Measurements from ENCODE around the gene WDR1.

WDR1 gene

DNA sequence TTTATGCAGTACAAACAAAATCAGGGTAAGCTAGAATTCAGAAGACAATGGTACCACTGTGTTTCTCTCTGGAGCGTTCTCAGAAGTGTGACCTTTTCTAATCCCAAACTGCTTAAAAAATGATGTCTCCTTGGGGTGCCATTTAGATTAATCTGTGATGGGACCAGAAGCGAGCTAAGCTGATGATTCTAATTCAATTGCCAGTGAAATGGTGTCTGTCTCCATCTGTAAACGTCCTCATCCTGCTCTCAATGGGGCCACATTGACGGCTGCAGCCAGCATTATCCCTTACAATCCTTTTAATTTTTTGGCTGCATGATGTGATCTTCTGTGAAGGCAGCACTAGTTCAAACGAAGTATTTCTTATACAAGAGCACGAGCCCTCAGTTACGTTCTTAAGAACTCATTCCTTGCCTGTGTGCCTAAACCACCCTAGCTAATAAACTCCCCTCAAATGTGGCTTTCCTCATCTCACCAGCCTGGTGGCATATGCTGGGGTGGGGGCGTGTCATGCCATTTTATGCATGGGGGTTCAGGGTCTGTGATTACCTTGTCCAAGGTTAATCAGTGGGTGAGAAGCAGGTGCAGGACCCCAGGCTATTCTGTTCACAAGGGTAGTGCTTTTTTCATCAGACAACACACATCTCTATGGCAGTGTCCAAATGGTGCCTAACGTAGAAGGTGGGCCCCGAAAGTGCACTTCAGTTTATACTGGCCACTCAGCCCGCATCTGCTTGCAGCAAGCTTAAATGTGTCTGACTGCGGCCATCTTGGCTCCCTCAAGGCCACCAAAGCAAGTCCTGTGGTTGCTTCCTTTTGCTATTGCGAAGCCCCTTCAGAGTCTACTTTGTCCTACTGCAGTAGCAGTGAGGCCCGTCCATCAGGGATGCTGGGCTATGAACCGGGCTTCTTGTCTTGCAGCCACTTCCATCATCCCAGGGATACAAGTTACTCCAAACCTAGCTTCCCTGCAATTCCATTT, 49.6 kb downstream of the WDR1 start:
- H3K4me3 ChIP-seq (ENCODE audit: insufficient read depth, low read depth, low read length, poor library complexity, severe bottlenecking), result no peak overlapping the region
- no peaks in the 10 kb centered on the region for H3K4me1 ChIP-seq (ENCODE audit: control insufficient read depth, insufficient read depth, low read length, poor library complexity, severe bottlenecking)
- DNase-seq, result no peak
- H3K27me3 ChIP-seq (replicated peaks; ENCODE audit: control insufficient read depth, insufficient read depth, low read length, poor library complexity, severe bottlenecking), result no peaks in the 10 kb centered on the region
- H3K27ac ChIP-seq (ENCODE audit: insufficient read depth, low read length, poor library complexity, severe bottlenecking), result no peak overlapping the region
- peaks cover 46% of the 10 kb centered on the region for H3K36me3 ChIP-seq (ENCODE audit: control insufficient read depth, insufficient read depth, low read length)
- no peaks in the 10 kb centered on the region for H3K9me3 ChIP-seq (ENCODE audit: control insufficient read depth, low read length)

- peaks cover 46% of the 10 kb centered on the region for H3K36me3 ChIP-seq (ENCODE audit: control insufficient read depth, insufficient read depth, low read length)
Observed at GRCh38 chr4:10066206-10066605, 50.4 kb downstream of the WDR1 start.

DNA sequence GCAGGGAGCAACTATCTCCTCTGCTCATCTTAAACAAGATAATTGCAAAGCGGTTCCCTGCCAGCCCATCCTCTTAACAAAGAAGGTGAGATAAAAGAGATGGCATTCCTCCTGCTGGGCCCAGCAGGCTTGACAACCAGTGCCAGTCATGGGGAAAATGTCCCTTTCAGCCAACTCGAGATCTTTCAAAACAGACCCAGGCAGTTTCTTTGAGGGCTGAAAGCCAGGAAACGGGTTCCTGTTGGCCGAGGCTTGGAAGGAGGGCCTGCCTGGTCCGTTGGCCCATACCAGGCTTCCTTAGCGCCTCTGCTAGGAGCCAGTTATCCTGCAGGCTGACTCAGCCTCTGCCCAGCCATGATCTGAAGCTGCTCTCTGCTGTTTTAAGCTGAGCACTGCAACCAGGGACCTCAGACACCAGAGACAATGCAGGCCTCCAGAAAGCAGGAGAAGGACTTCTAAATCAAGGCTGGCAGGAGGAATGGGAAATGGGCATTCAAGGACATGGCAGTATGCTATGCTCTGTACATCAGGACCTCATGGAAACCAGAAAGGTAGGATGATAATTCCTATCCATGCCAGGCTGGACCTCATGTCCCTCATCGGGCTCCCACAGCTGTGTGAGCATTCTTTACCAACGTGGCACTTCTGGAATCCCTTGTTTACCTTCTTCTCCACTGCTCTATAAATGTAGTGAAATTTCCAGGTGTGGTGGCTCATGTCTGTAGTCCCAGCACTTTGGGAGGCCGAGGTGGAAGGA, 52.9 kb downstream of the WDR1 start:
- H3K4me3 ChIP-seq (ENCODE audit: insufficient read depth, low read depth, low read length, poor library complexity, severe bottlenecking), result no peak overlapping the region
- H3K27me3 ChIP-seq (replicated peaks; ENCODE audit: control insufficient read depth, insufficient read depth, low read length, poor library complexity, severe bottlenecking), result no peaks in the 10 kb centered on the region
- no peak for DNase-seq
- H3K9me3 ChIP-seq (ENCODE audit: control insufficient read depth, low read length), result no peaks in the 10 kb centered on the region
- H3K36me3 ChIP-seq (ENCODE audit: control insufficient read depth, insufficient read depth, low read length), result peaks cover 39% of the 10 kb centered on the region
- H3K27ac ChIP-seq (ENCODE audit: insufficient read depth, low read length, poor library complexity, severe bottlenecking), result no peak overlapping the region
- no peaks in the 10 kb centered on the region for H3K4me1 ChIP-seq (ENCODE audit: control insufficient read depth, insufficient read depth, low read length, poor library complexity, severe bottlenecking)

More at GRCh38 chr4:10066206-10066605, 50.4 kb downstream of the WDR1 start:
- no peaks in the 10 kb centered on the region for H3K4me1 ChIP-seq (ENCODE audit: control insufficient read depth, insufficient read depth, low read length, poor library complexity, severe bottlenecking)
- H3K9me3 ChIP-seq (ENCODE audit: control insufficient read depth, low read length), result no peaks in the 10 kb centered on the region
- no peaks in the 10 kb centered on the region for H3K27me3 ChIP-seq (replicated peaks; ENCODE audit: control insufficient read depth, insufficient read depth, low read length, poor library complexity, severe bottlenecking)
- no peak overlapping the region for H3K4me3 ChIP-seq (ENCODE audit: insufficient read depth, low read depth, low read length, poor library complexity, severe bottlenecking)
- no peak overlapping the region for H3K27ac ChIP-seq (ENCODE audit: insufficient read depth, low read length, poor library complexity, severe bottlenecking)
- no peak for DNase-seq

DNA sequence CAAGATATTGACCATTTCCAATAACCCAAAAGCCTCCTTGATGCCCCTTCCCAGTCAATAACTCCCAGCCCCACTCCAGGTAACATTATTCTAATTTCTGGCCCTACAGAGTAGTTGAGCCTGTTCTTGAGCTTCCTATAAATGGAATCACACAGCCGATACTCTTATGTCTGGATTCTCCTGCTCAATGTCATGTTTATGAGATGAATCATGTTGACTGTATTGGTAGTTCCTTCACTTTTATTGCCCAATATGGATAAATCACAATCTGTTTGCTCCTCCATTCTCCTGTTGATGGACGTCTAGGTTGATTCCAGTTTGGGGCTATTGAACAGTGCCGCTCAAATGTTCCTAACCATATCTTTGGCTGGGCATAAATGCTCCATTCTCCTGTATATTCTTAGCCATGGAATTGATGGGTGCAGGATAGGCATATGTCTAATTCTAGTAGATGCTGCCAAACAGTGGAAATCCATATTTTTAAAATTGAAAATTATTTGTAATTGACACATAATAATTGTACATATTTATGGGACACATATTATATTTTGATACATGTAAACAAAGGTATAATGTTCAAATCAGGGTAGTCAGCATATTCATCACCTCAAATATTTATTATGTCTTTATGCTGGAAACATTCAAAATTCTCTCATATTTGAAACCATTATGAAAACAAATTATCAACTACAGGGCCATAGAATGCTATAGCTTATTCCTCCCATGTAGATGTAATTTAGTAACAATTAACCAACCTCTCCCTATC, 54.8 kb downstream of the WDR1 start:
- no peak for DNase-seq
- no peaks in the 10 kb centered on the region for H3K9me3 ChIP-seq (ENCODE audit: control insufficient read depth, low read length)

DNA sequence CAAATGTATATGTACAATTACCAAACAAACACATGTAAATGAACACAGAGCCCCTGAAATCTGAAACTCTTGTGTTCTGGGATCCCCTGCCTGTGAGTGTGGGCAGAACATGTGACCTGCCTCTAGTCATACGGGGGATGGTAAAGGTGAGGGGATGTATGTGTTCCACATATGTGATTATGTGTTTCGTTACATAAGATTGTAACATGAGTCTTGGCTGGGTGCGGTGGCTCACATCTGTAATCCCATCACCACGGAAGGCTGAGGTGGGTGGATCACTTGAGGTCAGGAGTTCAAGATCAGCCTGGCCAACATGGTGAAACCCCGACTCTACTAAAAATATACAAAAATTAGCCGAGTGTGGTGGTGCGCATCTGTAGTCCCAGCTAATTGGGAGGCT, 58.2 kb downstream of the WDR1 start:
- no peaks in the 10 kb centered on the region for H3K27me3 ChIP-seq (replicated peaks; ENCODE audit: control insufficient read depth, insufficient read depth, low read length, poor library complexity, severe bottlenecking)
- no peak overlapping the region for H3K27ac ChIP-seq (ENCODE audit: insufficient read depth, low read length, poor library complexity, severe bottlenecking)
- H3K4me1 ChIP-seq (ENCODE audit: control insufficient read depth, insufficient read depth, low read length, poor library complexity, severe bottlenecking), result no peaks in the 10 kb centered on the region
- no peak for DNase-seq
- no peak overlapping the region for H3K4me3 ChIP-seq (ENCODE audit: insufficient read depth, low read depth, low read length, poor library complexity, severe bottlenecking)
- no peaks in the 10 kb centered on the region for H3K9me3 ChIP-seq (ENCODE audit: control insufficient read depth, low read length)
- peaks cover under 1% of the 10 kb centered on the region for H3K36me3 ChIP-seq (ENCODE audit: control insufficient read depth, insufficient read depth, low read length)

More for the DNA sequence above, 54.8 kb downstream of the WDR1 start:
- H3K27ac ChIP-seq (ENCODE audit: insufficient read depth, low read length, poor library complexity, severe bottlenecking), result no peak overlapping the region
- H3K27me3 ChIP-seq (replicated peaks; ENCODE audit: control insufficient read depth, insufficient read depth, low read length, poor library complexity, severe bottlenecking), result no peaks in the 10 kb centered on the region
- H3K36me3 ChIP-seq (ENCODE audit: control insufficient read depth, insufficient read depth, low read length), result peaks cover 27% of the 10 kb centered on the region
- no peak overlapping the region for H3K4me3 ChIP-seq (ENCODE audit: insufficient read depth, low read depth, low read length, poor library complexity, severe bottlenecking)
- H3K4me1 ChIP-seq (ENCODE audit: control insufficient read depth, insufficient read depth, low read length, poor library complexity, severe bottlenecking), result no peaks in the 10 kb centered on the region

DNA sequence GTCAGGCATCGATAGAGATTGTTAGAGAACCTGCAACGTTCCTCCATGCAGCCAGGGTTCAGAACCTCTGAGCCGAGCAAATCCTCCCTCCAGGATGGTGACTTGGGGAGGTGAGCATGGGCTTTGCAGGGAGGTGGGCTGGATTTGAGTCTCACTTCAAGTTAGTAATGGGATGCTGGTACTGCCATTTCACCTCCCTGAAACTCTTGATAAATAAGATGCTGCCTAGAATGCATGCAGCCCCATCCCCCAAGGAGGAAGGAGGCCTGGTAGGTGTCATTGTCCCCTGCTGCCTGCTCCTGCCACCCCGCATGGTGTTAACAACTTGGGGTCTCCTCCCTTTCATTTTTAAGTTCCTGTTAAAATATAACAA, 59.6 kb downstream of the WDR1 start:
- Histone ChIP-seq H3K9me3 (ENCODE audit: control insufficient read depth, low read length) (no peaks in the 10 kb centered on the region), H3K27ac (ENCODE audit: insufficient read depth, low read length, poor library complexity, severe bottlenecking) (no peak overlapping the region), H3K4me3 (ENCODE audit: insufficient read depth, low read depth, low read length, poor library complexity, severe bottlenecking) (no peak overlapping the region), H3K4me1 (ENCODE audit: control insufficient read depth, insufficient read depth, low read length, poor library complexity, severe bottlenecking) (no peaks in the 10 kb centered on the region), H3K27me3 (replicated peaks; ENCODE audit: control insufficient read depth, insufficient read depth, low read length, poor library complexity, severe bottlenecking) (no peaks in the 10 kb centered on the region), H3K36me3 (ENCODE audit: control insufficient read depth, insufficient read depth, low read length) (no peaks in the 10 kb centered on the region)
- DNase-seq, result no peak

DNA sequence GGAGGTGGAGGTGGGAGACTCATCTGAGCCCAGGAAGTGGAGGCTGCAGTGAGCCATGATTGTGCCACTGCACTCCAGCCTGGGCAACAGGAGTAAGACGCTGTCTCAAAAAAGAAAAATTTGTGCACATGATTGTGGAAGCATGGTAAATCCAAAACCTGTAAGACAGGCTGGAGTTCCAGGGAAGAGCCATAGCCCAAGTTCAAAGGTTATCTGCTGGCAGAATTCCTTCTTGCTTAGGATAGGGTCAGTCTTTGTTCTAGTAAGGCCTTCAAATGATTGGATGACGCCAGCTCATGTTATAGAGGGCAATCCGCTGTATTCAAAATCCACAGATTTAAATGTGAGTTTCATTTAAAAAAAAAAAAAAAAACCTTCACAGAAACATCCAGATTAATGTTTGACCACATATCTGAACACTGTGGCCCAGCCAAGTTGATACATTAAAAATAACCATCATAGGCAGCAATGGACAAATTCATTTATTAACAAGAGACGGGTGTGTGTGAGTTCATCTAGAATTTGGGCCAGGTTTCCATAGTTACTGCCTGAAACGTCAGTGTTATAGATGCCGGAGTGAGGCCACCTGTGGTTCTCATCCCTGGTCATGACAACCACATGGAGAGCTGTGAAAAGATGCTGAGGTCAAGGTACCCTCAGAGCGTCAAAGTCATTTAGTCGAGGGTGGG, 60.1 kb downstream of the WDR1 start:
- no peaks in the 10 kb centered on the region for H3K9me3 ChIP-seq (ENCODE audit: control insufficient read depth, low read length)
- no peak overlapping the region for H3K27ac ChIP-seq (ENCODE audit: insufficient read depth, low read length, poor library complexity, severe bottlenecking)
- no peaks in the 10 kb centered on the region for H3K4me1 ChIP-seq (ENCODE audit: control insufficient read depth, insufficient read depth, low read length, poor library complexity, severe bottlenecking)
- DNase-seq, result no peak
- H3K27me3 ChIP-seq (replicated peaks; ENCODE audit: control insufficient read depth, insufficient read depth, low read length, poor library complexity, severe bottlenecking), result no peaks in the 10 kb centered on the region
- H3K36me3 ChIP-seq (ENCODE audit: control insufficient read depth, insufficient read depth, low read length), result no peaks in the 10 kb centered on the region
- no peak overlapping the region for H3K4me3 ChIP-seq (ENCODE audit: insufficient read depth, low read depth, low read length, poor library complexity, severe bottlenecking)

DNA sequence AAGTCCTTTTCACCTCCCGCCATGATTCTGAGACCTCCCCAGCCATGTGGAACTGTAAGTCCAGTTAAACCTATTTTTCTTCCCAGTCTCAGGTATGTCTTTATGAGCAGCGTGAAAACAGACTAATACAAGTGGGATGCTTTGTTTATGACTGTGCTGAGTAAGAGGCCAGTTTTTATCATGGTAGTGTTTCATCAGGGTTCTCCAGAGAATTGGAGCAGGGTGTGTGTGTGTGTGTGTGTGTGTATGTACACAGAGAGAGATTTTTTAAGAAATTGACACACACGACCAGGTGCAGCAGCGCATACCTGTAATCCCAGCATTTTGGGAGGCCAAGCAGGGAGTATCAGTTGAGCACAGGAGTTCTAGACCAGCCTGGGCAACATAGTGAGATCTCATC, 60.7 kb downstream of the WDR1 start:
- Histone ChIP-seq H3K27ac (ENCODE audit: insufficient read depth, low read length, poor library complexity, severe bottlenecking) (no peak overlapping the region), H3K9me3 (ENCODE audit: control insufficient read depth, low read length) (no peaks in the 10 kb centered on the region), H3K27me3 (replicated peaks; ENCODE audit: control insufficient read depth, insufficient read depth, low read length, poor library complexity, severe bottlenecking) (no peaks in the 10 kb centered on the region), H3K36me3 (ENCODE audit: control insufficient read depth, insufficient read depth, low read length) (no peaks in the 10 kb centered on the region), H3K4me3 (ENCODE audit: insufficient read depth, low read depth, low read length, poor library complexity, severe bottlenecking) (no peak overlapping the region), H3K4me1 (ENCODE audit: control insufficient read depth, insufficient read depth, low read length, poor library complexity, severe bottlenecking) (no peaks in the 10 kb centered on the region)
- DNase-seq, result no peak

DNA sequence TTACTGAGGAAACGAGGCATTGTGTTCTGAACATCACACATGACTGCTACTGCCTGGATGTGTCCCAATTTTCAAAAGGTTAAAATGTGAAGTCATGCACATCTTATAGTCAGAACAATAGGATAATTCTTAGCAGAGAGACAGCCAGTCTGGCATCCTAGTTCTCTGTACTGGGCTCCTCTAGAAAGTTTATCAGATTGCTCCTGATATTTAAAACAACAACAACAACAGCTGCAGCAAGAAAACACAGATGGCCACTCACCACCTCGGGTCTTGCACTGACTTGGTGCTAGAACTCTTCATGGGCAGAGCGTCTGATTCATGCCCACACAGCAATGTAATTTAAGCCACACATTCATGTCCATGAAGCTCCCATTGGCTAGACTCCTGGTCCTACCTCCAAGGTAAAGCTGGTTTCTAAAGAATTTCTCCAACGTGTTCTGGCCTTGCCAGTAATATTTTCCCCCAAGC, 62.0 kb downstream of the WDR1 start:
- Histone ChIP-seq H3K4me3 (ENCODE audit: insufficient read depth, low read depth, low read length, poor library complexity, severe bottlenecking) (no peak overlapping the region), H3K4me1 (ENCODE audit: control insufficient read depth, insufficient read depth, low read length, poor library complexity, severe bottlenecking) (no peaks in the 10 kb centered on the region), H3K27me3 (replicated peaks; ENCODE audit: control insufficient read depth, insufficient read depth, low read length, poor library complexity, severe bottlenecking) (no peaks in the 10 kb centered on the region), H3K27ac (ENCODE audit: insufficient read depth, low read length, poor library complexity, severe bottlenecking) (no peak overlapping the region), H3K36me3 (ENCODE audit: control insufficient read depth, insufficient read depth, low read length) (no peaks in the 10 kb centered on the region), H3K9me3 (ENCODE audit: control insufficient read depth, low read length) (no peaks in the 10 kb centered on the region)
- DNase-seq, result no peak
